COLO668 (cell line): ENCODE data around the gene WDR88.
"Not testable (repeated sequence)": the region's sequence is repeated elsewhere in the genome, so short reads cannot be mapped to it uniquely, and the experiment has no call there.

Source experiments
- DNase-seq: peaks from one replicate; lab custom pipeline; 2025; ENCODE audit not compliant: unreplicated experiment; lab: John Stamatoyannopoulos, UW

Gene WDR88

DNA sequence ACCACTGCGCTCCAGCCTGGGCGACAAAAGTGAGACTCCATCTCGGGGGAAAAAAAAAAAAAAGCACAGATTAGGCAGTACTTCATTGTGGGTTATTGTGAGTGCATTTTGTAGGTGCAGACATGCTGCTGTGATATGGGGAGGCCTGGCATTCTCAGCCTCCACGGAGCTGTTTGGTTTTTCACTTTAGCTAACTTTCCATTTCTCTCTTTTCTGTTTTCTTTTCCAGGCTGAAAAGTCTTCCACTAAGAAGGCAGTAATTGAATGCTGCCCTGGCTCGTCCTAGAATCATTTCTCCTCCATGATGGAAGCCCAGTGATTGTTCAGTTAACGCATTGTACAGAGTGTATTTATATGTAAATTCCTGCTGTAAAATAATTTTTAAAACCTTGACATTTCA lies 2.0 kb upstream of the WDR88 start:
- DNase-seq = no peak

DNA sequence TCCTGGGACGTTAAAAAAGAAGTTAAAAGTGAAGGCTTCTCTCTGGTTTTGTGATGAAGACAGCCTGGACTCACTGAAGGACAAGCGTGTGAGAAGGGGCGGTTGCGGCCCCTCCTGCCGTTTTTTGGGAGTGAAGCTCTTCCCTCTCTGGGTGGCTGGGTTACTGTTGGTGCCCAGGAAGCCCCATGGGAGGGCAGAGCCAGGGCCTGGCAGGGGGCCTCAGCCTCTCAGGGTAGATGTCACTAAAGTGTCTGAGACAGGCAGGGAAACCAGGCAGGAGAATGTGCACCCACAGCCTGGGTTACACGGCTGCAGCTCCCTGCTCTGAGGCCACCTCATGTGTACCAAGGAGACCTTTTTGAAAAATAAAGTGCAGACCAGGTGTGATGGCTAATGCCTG lies 1.5 kb upstream of the WDR88 start:
- DNase-seq = no peak

DNA sequence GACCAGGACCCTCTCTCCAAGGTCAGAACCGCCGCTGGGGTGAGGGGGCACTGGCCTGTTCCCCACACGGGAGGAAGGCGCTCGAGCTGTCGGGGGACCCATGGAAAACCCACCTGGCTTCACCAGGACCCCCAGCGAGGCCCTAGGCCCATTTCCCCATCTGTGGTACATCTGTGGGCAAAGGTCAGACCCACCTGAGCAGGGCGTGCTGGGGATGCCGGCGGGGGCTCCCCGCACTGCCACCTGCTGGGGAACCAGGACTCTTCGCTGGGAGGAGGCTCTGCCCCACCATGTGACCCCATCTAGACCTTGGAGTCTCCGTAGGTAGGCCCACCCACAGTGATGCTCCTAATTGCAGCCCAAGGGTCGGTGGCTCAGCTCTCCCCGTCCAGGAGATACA lies 511 bp downstream of the WDR88 start:
- DNase-seq = no peak

DNA sequence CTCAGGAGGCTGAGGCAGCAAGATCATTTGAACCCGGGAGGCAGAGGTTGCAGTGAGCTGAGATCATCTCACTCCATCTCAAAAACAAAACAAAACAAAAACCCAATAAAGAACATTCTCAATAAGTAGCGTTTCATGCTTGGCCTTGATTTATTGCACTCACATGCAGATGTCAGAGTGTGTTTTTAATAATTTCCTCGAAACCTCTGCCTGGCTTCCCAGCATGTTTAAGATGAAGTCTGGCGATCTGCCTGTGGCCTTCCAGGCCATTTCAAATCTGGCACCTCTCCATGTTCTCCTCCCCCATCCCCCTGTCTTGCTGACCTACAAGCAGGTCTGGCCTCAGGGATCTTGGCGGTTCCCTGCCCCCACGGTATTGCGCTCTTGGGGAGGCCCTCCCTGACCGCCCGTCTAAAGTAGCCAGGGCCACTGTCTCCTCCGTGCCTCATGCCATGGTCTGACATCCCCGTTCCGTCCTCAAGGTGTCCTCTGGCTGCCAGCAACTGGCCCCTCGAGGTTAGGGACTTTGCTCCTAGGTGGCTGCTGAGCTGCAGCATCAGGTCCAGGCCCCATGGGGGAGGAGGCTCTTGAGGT lies 1.6 kb downstream of the WDR88 start:
- DNase-seq = no peak

DNA sequence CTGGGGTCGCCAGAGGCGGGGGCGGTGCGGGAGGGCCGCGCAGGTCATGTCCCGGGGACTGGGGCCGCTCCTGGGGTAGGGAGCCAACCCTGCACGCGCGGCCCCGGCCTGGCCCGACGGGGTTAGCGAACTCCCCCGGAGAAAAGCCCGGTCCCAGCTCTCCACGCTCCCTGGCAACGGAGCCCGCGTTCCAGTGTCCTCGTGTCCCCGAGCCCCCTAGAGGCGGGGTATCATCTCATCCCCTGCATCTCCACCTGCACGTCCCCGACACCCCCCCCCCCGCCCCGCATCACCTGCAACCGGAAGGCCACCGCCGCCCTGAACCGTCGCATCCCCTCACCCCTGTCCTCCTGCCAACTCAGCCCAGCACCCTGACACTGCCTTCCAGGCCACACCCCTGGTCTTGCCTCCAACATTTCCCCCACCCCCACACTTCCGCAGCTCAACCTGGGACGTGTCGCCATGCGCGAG lies 2.7 kb downstream of the WDR88 start:
- DNase-seq = no peak

DNA sequence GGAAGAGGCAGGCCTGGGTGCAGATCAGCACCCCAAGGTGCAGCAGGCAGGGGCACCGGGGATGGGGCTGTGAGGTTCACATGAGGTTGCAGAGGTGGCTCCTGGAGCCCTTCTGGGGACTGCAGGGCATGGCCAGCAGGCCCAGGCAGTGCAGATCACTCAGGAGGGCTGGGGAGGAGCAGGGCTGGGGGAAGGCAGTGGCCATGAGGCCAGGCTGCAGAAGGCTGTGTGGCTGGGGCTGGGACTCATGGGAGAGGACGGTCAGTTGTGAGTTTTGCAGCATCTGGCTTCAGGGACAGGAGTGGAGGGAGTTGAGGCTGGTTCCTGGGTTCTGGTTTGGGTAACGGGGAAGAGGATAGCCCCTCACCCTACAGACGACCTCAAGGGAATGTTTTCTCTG lies 7.3 kb downstream of the WDR88 start:
- no peak for DNase-seq

DNA sequence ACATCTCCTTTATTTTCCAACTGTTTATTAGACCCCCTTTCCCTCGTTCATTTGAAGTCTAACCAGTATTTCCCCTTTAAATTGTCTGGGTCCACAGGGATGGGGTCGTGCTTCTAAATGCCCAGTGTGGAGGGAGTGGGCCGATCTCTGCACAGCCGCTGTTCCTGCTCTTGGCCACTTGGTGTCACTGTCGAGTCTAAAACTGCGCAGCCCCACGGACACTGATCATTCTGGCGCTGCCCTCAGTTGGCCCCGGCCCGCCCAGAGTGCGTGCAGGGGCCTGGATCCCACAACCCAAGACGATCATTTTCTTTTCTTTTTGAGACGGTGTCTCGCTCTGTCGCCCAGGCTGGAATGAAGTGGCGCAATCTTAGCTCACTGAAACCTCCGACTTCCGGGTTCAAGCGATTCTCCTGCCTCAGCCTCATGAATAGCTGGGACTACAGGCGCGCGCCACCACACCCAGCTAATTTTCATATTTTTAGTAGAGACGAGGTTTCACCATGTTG lies 12.0 kb downstream of the WDR88 start:
- DNase-seq = peak; percentile 39

DNA sequence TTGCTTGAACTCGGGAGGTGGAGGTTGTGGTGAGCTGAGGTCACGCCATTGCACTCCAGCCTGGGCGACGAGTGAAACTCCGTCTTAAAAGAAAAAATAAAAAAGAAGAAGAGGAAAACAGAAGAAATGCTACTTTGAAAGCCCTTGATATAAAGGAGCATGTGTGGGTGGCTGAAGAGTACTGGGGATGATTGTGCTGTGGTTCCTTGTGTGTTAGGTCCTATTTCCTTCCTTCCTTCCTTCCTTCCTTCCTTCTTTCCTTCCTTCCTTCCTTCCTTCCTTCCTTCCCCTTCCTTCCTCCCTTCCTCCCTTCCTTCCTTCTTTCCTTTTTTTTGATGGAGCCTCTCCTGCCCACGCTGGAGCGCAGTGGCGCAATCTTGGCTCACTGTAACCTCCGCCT lies 14.3 kb downstream of the WDR88 start:
- no peak for DNase-seq

DNA sequence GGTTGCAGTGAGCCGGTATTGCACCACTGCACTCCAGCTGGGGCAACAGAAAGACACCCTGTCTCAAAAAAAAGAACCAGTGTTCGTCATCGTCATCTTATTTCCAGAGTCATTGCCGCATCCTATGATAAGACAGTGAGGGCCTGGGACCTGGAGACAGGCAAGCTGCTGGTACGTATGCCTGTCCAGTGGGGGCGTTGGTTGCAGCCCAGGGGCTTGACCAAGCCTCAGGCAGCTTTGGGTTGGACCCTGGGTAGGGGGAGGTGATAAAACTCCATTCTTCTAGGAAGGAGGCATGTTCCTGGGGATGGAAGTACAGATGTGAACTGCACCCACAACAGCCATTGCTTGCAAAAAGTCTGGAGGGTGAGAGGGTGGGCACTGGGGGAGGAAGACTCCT lies 15.6 kb downstream of the WDR88 start:
- no peak for DNase-seq

DNA sequence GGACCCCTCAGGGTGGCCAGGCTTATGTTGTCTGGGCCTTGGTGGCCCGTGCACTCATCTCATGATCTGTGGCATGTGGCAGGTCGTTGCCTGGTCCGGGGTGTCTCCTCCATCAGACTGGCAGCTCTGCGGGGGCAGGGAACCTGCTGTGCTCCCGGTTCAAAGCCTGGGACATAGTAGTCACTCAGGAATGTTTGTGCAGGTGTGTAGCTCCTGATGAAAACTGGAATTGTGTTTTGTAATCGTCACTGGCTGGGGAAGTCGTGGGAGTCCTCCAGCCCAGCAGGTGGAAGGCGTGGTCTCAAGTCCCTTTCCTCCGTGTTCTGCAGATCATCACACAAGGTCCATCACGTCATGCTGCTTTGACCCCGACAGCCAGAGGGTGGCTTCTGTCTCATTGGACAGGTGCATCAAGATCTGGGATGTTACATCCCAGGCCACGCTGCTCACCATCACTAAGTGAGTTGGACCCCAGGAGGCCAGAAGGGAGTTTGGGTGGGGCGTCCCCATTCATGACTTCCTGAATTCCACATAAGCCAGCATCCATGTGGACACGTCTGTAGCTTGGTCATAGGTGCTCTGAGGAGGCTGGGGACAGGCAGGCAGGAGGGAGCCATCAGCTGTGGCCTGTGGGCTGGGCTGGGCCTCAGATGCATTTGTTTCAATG lies 19.1 kb downstream of the WDR88 start:
- peak; percentile 28 for DNase-seq

DNA sequence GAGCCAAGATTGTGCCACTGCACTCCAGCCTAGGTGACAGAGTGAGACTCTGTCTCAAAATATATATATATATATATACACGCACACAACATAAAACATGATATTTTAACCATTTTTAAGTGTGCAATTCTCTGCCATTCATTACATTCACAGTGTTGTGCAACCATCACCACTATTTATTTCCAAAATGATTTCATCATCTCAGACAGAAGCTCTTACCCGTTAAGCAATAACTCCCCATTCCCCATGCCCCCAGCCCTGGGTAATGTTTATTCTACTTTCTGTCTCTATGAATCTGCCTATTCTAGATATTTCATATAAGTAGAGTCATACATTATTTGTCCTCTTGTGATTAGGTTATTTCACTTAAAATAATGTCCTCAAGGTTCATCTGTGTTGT lies 20.3 kb downstream of the WDR88 start:
- no peak for DNase-seq

DNA sequence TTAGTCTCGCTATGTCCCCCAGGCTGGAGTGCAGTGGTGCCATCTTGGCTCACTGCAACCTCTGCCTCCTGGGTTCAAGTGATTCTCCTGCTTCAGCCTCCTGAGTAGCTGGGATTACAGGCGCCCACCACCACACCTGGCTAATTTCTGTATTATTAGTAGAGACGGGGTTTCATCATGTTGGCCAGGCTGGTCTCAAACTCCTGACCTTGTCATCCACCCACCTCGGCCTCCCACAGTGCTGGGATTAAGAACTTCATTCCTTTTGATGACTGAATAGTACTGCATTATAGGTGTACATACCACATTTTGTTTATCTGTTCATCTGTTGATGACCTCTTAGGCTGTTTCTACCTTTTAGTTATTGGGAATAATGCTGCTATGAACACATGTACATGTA lies 20.7 kb downstream of the WDR88 start:
- not testable (repeated sequence) for DNase-seq

DNA sequence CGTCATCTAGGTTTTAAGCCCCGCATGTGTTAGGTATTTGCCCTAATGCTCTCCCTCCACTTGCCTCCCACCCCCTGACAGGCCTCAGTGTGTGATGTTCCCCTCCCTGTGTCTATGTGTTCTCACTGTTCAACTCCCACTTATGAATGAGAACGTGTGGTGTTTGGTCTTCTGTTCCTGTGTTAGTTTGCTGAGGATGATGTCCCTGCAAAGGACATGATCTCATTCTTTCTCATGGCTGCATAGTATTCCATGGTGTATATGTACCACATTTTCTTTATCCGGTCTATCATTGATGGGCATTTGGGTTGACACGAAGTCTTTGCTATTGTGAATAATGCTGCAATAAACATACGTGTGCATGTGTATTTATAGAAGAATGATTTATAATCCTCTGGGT lies 22.4 kb downstream of the WDR88 start:
- not testable (repeated sequence) for DNase-seq

DNA sequence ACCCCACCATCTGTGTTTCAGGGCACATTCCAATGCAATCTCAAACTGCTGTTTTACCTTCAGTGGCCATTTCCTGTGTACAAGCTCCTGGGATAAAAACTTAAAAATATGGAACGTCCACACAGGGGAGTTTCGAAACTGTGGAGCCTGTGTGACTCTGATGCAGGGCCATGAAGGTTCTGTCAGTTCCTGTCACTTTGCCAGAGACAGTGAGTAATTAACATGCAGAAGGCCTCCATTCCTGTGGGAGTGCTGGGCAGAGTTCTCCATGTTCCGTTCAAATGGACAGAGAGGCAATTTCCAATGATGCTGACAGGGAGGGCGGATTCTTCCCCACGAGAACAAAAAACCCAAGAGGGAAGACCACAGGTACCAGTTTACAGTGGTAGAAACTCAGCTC lies 24.4 kb downstream of the WDR88 start:
- no peak for DNase-seq

DNA sequence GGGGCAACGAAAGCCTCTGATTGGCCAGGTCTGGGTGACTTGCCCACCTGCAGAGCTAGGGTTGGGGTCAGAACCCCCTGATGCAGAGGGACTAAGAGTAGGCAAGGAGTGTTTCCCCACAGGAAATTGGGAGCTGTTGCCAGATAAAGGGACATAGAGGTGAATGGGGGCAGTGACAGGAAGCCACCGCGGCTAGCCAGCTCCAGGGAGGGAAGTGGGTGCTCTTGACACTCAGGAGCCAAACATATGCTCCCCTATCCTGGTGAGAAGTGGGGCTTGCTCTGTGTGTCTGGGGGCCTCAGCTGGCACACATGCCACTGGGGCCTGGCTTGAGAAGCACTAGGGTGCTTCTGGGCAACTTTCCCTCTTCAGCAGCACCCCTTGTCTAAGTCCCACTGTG lies 26.0 kb downstream of the WDR88 start:
- DNase-seq = no peak

DNA sequence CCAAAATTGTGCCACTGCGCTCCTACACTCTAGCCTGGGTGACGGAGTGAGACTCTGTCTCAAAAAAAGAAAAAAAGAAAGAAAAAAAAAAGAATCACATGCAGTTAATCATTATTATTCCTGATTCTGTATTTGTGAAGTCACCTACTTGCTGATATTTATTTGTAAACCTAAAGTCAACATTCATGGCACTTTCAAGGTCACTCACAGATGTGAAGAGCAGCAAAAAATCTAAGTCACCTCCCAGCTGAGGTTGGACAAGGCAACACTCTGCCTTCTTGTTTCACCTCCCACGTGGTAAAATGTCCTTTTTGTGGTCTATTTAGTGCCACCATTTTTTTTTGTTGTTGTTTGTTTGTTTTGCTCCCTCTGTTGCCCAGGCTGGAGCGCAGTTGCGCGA lies 26.5 kb downstream of the WDR88 start:
- no peak for DNase-seq

DNA sequence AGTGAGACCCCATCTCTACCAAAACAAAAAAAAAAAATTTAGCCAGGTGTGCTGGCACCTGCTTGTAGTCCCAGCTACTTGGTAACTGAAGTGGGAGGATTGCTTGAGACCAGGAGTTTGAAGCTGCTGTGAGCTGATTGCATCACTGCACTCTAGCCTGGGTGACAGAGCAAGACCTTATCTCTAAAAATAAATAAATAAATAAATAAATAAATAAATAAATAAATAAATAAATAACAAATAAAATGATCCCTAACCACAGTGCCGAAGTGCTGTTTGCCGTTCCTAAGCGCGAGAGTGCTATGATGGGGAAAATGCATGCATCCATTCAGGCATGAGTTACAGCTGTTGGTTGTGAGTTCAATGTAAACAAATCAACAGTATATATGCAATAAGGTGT lies 27.2 kb downstream of the WDR88 start:
- DNase-seq = no peak

DNA sequence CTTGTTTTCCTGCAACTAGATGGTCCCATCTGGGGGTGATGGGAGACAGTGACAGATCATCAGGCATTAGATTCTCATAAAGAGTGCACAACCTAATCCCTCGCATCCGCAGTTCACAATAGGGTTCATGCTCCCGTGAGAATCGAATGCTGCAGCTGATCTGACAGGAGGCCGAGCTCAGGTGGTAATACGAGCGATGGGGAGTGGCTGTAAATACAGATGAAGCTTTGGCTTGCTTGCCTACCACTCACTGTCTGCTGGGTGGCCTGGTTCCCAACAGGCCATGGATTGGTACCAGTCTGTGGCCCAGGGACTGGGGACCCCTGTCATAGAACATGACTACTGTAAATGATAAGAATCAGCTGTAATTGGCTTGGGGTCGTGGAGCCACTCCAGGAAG lies 28.0 kb downstream of the WDR88 start:
- no peak for DNase-seq

DNA sequence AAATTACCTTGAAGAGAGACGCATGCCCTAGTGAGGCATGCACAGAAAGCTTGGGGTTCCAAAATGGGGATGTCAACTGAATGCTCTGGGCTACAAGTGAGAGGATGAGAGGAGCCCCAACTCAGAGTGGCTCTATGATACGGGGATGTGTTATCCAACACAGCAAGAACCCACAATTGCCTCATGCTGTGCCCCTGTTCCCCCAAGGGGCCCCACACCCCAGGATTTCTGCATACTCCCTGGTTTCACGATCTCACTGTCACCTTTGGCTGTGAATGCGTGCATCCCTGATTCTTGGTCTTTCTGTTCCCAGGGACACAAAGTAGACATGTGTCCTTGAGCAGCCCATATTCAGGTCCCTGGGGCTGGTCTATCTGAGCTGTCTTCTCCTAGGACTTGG lies 29.3 kb downstream of the WDR88 start:
- no peak for DNase-seq

DNA sequence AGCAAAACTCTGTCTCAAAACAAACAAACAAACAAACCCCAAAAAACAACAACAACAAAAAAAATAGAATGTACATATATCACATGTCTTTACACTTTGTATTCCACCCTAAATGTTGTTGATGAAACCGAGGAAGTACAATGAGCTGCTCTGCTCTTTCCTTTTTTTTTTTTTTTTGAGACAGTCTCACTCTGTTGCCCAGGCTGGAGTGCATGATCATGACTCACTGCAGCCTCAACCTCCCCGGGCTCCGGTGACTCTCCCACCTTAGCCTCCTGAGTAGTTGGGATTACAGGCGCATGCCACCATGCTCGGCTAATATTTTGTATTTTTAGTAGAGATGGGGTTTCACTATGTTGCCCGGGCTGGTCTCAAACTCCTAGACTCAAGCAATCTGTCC lies 31.6 kb downstream of the WDR88 start:
- no peak for DNase-seq

DNA sequence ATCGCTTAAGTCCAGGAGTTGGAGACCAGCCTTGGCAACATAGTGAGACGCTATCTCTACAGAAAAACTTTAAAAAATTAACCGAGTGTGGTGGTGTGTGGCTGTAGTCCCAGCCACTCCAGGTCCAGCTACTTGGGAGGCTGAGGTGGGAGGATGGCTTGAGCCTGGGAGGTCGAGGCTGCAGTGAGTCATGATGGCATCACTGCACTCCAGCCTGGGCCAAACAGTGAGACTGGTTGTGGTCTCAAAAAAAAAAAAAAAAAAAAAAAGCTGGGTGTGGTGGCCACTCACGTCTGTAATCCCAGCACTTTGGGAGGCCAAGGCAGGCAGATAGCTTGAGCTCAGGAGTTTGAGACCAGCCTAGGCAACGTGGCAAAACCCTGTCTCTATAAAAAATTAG lies 34.1 kb downstream of the WDR88 start:
- DNase-seq = not testable (repeated sequence)

DNA sequence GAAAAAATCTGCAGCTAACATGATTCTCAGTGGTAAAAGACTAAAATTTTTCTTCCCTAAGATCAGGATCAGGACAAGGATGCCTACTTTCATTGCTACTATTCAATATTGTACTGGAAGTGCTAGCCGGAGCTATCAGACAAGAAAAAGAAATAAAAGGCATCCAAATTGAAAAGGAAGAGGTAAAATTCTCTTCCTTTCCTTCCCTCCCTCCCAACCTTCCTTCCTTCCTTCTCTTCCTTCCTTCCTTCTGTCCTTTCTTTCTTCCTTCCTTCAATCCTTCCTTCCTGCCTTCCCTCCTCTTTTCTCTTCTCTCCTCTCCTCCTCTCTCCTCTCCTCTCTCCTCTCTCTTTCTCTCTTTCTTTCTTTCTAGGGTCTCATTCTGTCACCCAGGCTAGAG lies 35.5 kb downstream of the WDR88 start:
- DNase-seq = no peak

DNA sequence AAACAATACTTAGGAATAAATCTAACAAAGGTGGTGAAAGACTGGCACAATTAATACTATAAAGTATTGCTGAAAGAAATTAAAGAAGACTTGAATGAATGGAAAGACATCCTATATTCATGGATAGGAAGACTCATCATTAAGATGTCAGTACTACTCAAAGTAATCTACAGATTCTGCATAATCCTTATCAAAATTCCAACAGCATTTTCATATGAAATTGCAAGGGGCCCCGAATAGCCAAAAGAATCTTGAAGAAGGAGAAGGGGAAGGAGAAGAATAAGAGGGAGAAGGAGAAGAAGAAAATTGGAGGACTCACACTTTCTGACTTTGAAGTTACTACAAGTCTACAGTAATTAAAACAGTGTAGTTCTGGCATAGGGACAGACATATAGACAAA lies 36.6 kb downstream of the WDR88 start:
- no peak for DNase-seq
